ENCODE measurements around the gene SARDH. TPM values are rescaled to one million over a fixed set of nuclear protein-coding genes. Genes with fewer than 3 reads are reported as not detected.

Gene SARDH
- total RNA-seq, 4 donors from 2014 or later, result 2.9 to 16.4 (median 5.9) TPM

GRCh38 chr9:133670466-133670865 lies 67.7 kb downstream of the SARDH start:
- no peaks in the 10 kb centered on the region for H3K9me3 ChIP-seq
- no peak for DNase-seq (ENCODE audit: low spot score in 2 of 2)
- H3K27me3 ChIP-seq, result no peaks in the 10 kb centered on the region
- H3K4me3 ChIP-seq, result no peak overlapping the region
- H3K4me1 ChIP-seq, result peaks cover 0 to 19% (median 2%) of the 10 kb centered on the region in 4 donors
- WGBS, 2 donors, result 93 to 94% methylated on average over 9 to 15 of the region's 17 CpGs
- TF ChIP-seq CTCF (IDR thresholded peaks at IDR 0.05), result no peak
- no peak for TF ChIP-seq EP300 (IDR thresholded peaks at IDR 0.05)
- no peak overlapping the region for H3K27ac ChIP-seq
- H3K36me3 ChIP-seq, result peaks cover 0 to 6% (median 0%) of the 10 kb centered on the region in 3 donors

GRCh38 chr9:133669182-133669801 lies 68.9 kb downstream of the SARDH start:
- Histone ChIP-seq H3K4me1 (peaks cover 0 to 19% (median 2%) of the 10 kb centered on the region in 4 donors), H3K4me3 (no peak overlapping the region), H3K27ac (no peak overlapping the region), H3K9me3 (no peaks in the 10 kb centered on the region), H3K27me3 (no peaks in the 10 kb centered on the region), H3K36me3 (peaks cover 0 to 5% (median 0%) of the 10 kb centered on the region in 3 donors)
- WGBS, 2 donors, result 70 to 83% methylated on average over 12 to 14 of the region's 16 CpGs
- TF ChIP-seq CTCF (IDR thresholded peaks at IDR 0.05) (no peak), POLR2A (IDR thresholded peaks at IDR 0.05) (no peak), EP300 (IDR thresholded peaks at IDR 0.05) (no peak)
- no peak for DNase-seq (ENCODE audit: low spot score in 2 of 2)

GRCh38 chr9:133667759-133668450 lies 70.2 kb downstream of the SARDH start:
- H3K9me3 ChIP-seq, result no peaks in the 10 kb centered on the region
- no peaks in the 10 kb centered on the region for H3K36me3 ChIP-seq
- TF ChIP-seq EP300 (IDR thresholded peaks at IDR 0.05) (no peak), POLR2A (IDR thresholded peaks at IDR 0.05) (no peak), CTCF (IDR thresholded peaks at IDR 0.05) (no peak)
- H3K4me3 ChIP-seq, result no peak overlapping the region
- 62 to 68% methylated on average over 13 to 16 of the region's 17 CpGs for WGBS, 2 donors
- no peak overlapping the region for H3K27ac ChIP-seq
- DNase-seq (ENCODE audit: low spot score in 2 of 2), result no peak
- peaks cover 0 to 10% (median 0%) of the 10 kb centered on the region in 4 donors for H3K4me1 ChIP-seq
- H3K27me3 ChIP-seq, result no peaks in the 10 kb centered on the region

- TF ChIP-seq CTCF (IDR thresholded peaks at IDR 0.05) (no peak), EP300 (IDR thresholded peaks at IDR 0.05) (no peak), POLR2A (IDR thresholded peaks at IDR 0.05) (no peak)
- no peak overlapping the region for H3K4me3 ChIP-seq
- H3K4me1 ChIP-seq, result peaks cover 0 to 13% (median 0%) of the 10 kb centered on the region in 4 donors
- H3K9me3 ChIP-seq, result no peaks in the 10 kb centered on the region
- peak overlapping the region in 1 of 4 donors; percentile 36 for H3K27ac ChIP-seq
- WGBS, 2 donors, result 71 to 79% methylated on average over 11 of the region's 11 CpGs
- H3K27me3 ChIP-seq, result no peaks in the 10 kb centered on the region
- no peak for DNase-seq (ENCODE audit: low spot score in 2 of 2)
- H3K36me3 ChIP-seq, result no peaks in the 10 kb centered on the region
These were observed 71.3 kb downstream of the SARDH start for GRCh38 chr9:133666845-133667244.

GRCh38 chr9:133666387-133666786 lies 71.8 kb downstream of the SARDH start:
- peaks cover 0 to 16% (median 0%) of the 10 kb centered on the region in 4 donors for H3K4me1 ChIP-seq
- H3K36me3 ChIP-seq, result no peaks in the 10 kb centered on the region
- no peaks in the 10 kb centered on the region for H3K27me3 ChIP-seq
- TF ChIP-seq CTCF (IDR thresholded peaks at IDR 0.05), result no peak
- TF ChIP-seq EP300 (IDR thresholded peaks at IDR 0.05), result no peak
- no peak for TF ChIP-seq POLR2A (IDR thresholded peaks at IDR 0.05)
- 76 to 82% methylated on average over 9 of the region's 9 CpGs for WGBS, 2 donors
- no peak overlapping the region for H3K4me3 ChIP-seq
- peak overlapping the region in 1 of 4 donors; percentile 36 for H3K27ac ChIP-seq
- DNase-seq (ENCODE audit: low spot score in 2 of 2), result no peak
- H3K9me3 ChIP-seq, result no peaks in the 10 kb centered on the region

Data from tibial nerve (tissue), 4 donors.